HG03457 (cell line): Measurements from ENCODE around the gene PRR14.

Experiments used
- ATAC-seq: cut with Tn5 transposase; IDR thresholded peaks from one replicate; pipeline ENCODE4 v1.9.1; 2021; ENCODE audit warnings: moderate number of reproducible peaks; ENCODE audit not compliant: unreplicated experiment

Gene PRR14

DNA sequence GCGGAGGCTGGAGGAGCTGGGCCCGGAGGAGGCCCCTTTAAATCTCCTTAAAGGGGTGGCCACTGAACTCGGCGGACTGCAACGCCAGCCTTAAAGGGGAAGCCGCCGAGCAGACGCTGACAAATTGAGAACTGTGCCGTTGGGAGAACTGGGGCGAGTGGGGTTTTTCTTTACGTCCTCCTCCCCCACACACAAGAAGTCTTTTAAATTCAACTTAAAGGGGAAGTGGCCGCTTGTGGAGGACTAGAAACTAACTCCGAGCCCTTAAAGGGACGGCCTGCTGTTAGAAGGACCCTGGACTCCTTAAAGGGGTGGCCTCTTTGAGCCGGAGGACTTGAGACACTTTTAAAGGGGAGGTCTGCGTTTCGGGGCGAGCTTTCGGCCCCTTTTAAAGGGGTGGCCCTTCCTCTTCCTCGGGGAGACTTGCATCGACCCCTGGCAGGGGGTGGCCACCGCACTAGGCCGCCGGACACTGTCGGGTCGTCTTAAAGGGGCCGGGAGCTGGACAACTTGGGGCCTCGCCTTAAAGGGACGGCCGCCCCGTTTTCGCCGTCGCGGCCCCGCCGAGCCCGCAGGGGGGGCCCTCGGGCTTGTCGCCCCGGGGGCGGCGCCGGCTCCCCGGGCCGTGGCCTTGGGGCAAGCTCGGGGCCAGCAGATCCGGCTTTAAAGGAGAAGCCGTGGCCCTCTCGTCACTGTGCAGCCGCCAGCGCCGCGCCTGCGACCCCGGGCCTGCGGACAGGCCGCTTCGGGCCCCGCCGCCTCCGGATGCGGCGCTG is 8.2 kb downstream of the PRR14 start:
- peak; percentile 39 for ATAC-seq

DNA sequence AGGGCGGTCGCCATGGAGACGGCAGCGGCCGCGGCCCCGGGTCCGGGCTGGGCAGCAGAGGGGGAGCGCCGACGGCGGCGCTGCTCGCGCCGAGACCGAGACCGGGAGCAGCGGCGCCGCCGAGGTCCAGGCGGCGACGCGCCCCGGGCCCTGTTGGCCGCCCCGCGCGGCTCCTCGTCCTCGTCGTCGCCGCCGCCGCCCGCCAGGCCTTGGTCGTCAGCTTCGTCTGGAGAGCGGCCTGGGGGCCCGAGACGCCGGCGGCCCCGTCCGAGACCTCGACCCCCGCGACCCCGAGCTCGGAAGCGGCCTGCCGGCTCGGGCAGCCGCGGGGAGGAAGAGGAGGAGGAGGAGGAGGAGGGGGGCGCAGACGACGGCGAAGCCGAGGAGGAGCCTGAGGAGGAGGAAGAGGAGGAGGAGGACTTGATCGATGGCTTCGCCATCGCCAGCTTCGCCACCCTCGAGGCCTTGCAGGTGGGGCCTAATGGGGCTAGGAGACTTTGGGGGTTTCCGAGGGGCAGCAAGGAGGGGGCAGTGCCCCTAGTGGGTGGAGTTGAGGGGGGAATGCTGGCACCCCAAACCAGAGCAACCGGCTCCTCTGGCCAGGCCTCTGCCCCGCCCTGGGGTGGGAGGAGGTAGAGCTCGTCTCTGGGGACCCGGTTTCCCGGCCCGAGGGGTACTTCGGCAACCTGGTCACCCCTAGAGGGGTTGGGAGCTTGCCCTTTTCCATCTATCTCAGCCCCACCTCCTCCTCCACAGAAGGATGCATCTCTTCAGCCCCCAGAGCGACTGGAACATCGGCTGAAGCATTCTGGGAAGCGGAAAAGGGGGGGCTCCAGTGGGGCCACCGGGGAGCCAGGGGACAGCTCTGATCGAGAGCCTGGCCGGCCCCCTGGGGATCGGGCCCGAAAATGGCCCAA is 9.0 kb downstream of the PRR14 start:
- ATAC-seq, result no peak

DNA sequence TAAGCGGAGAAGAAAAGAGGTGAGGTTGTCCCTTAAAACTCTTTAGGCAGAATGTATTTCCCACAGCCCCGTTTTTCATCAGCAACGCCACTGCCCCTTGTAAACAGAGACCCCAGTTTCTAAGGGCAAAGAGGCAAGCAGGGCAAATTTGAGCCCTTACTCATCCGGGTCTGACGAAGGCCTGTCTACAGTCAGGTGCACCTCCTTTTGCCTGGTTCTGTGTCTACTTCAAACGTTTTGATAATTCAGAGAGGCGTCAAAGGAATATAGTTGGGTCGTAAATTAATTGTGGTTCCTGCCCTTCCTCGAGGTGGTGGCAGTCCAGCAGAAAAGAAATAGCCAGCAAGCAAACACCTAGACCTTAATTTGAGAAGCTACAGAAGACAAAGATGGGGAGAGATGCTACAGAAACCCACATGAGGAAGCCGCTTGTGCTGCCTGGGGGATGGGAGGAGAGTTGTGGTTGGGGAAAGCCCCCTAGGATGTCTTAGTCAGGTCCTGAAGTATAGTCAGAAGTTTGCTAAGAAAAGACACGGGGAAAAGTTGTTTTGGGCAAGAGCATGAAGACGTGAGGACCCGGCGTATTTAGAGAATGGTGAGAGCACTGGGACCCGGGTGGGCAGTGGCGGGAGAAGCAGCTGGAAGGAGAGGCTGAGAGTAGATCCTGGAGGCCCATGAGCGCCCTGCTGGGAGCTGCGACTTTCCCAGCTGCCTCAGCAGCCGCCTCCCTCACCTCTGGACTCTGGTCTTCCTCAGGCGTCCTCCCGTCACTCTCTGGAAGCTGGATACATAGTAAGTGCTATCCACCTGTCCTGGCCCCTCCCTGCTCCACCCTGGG is 9.9 kb downstream of the PRR14 start:
- ATAC-seq, result no peak

DNA sequence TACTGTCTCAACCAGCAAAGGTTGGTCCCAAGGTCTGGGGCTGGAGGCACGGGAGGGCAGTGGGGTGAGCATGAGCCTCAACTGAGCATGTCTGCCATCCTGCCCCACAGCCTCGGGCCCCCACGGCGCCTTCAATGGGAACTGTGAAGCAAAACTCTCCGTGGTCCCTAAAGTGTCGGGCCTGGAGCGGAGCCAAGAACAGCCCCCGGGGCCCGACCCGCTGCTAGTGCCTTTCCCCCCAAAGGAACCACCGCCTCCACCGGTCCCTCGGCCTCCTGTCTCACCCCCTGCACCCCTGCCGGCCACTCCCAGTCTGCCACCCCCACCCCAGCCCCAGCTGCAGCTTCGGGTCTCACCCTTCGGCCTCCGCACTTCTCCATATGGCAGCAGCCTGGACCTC is 11.7 kb downstream of the PRR14 start:
- ATAC-seq, result no peak

DNA sequence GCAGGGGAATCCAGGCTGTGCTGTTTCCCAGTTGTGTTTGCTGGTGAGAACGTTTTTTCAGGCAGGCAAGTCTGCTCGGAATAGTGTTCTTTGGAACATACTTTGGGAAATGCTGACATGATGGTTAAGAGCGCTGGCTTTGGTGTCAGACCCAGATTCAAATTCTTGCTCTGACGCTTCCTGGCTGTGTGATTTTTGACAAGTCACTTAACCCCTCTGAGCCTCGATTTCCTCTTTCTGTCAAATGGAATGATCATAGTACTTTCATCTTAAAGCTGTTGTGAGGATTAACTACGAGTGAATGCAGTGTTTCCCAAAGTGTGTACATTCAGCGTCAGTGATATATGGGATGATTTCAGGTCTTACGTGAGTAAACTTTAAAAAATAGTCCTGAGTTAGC is 12.3 kb downstream of the PRR14 start:
- ATAC-seq, result no peak

DNA sequence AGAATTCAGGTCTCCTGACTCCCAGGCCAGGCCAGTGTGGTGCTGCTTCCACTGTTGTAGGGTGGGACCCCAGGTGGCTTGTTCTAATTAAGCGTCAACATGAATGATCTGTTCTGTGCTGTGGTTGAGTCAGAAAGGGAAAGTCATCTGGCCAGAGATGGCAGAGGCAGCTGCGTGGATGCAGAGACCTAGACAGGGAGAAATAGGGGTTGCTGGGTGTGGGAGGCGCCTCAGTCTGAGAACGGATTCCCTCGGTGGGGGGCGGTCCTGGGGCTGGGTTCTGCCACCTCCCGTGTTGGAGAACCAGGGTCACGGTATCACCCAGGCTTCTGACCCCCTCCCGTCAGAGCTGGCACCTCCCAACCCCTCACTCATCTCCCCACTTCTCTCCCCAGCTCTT is 13.1 kb downstream of the PRR14 start:
- ATAC-seq, result no peak

DNA sequence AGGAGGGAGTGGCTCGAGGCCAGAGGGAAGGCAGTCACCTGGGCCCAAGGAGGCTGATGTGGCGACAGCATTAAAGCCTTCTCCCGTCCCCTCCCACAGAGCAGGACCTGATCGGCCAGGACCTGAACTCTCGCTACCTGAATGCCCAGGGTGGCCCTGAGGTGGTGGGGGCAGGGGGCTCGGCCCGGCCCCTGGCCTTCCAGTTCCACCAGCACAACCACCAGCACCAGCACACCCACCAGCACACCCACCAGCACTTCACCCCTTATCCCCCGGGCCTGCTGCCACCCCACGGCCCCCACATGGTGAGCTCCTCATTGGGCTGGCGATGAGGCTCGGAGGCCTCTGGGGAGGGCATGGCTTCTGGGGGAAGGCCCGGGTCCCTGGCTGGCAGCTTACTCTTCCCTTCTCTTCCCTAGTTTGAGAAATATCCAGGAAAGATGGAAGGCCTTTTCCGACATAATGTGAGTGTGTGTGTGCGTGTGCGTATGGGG is 13.9 kb downstream of the PRR14 start:
- no peak for ATAC-seq

DNA sequence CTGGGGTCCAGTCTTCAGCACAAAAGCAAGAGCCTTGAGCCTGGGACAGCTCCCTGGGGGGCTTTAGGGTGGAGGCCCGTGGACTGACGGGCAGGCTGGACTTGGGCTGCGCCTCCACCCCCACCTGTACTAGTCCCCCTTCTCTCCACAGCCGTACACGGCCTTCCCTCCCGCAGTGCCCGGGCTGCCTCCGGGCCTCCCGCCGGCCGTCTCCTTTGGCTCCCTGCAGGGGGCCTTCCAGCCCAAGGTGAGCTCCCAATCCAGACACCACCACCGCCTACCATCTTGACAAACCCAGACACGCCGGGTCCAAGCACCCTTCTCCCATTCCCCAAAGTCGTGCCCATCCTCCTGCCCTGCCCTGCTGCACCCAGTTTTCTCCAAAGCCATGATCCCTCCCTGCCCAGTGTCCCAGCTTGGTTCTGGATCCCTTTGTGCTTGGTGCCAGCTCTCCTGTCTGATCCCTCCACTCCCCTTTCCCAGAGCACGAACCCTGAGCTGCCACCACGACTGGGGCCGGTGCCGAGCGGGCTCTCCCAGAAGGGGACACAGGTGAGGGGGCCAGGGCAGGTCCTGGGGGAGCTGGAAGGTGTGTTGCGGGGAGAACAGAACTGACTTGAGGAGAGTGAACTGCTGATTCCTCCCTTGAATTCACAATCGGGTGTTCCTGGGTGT is 14.5 kb downstream of the PRR14 start:
- no peak for ATAC-seq

DNA sequence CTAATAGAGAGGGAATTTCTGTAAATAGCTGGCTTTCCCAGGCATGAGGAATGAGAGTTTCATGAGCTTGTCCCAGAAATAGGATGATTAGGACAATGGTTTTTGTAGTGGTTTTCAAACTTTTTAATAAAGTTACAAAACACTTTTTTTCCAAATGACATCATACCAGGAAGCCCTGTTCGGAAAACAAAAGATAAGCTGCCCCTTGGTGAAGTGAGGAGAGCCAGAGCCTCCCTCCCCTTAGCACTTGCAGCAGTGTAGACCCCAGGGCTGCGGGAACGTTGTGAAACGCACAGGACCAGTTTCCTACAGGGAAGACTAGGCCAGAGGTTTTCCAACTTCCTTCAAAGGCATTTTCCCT is 15.1 kb downstream of the PRR14 start:
- no peak for ATAC-seq

DNA sequence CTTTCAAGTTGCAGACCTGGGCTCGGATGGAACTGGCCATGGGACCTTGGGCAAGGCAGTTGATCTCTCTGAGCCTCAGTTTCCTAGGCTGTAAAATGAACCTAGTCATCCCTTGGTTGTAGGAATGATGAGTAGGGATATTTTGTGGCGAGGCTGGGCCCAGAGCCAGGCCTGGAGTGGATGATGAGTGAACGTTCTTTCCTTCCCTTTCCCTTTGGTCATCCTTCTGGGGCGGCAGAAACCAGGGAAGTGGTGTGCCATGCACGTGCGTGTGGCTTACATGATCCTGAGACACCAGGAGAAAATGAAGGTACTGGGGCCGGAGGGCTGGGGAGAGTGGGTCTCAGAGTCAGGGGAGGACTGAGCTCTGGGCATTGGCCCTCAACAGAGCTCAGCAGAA is 15.9 kb downstream of the PRR14 start:
- ATAC-seq, result no peak

DNA sequence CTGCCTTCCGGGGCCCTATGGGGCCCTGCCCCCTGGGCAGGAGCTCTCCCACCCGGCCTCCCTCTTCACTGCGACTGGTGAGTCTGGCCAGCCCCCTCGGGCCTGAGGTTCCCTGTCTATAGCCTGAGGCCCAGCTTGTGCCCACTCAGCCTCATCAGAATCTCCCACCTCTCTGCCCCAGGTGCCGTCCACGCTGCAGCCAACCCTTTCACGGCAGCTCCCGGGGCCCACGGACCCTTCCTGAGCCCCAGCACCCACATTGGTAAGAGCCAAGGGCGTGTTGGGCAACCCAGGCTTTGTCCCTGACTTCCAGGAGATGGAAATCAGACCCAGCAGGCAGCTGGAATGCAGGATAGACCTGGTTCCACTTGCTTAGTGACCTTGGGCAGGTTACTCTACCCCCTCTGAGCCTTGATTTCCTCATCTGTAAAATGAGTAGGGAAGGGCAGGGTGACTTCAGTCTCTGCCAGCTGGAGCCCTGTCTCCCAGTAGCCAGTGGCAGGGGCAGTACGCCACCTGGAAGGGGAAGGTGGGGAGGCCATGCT is 16.7 kb downstream of the PRR14 start:
- ATAC-seq, result no peak

DNA sequence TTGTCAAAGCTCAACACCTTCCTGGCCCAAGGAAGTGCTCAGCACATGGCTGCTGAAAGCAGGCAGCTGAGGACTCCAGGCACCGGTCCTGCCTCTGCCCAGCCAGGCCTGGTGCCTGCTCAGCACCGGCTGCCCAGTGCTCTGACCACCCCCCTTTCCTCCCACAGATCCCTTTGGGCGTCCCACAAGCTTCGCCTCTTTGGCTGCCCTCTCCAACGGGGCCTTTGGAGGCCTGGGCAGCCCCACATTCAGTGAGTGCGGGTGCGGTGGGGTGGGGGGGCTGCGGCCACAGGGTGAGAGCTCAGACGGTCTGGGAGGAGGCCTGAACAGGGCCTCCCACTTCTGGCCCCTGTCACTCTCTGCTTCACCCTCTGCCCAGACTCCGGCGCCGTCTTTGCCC is 17.6 kb downstream of the PRR14 start:
- no peak for ATAC-seq

DNA sequence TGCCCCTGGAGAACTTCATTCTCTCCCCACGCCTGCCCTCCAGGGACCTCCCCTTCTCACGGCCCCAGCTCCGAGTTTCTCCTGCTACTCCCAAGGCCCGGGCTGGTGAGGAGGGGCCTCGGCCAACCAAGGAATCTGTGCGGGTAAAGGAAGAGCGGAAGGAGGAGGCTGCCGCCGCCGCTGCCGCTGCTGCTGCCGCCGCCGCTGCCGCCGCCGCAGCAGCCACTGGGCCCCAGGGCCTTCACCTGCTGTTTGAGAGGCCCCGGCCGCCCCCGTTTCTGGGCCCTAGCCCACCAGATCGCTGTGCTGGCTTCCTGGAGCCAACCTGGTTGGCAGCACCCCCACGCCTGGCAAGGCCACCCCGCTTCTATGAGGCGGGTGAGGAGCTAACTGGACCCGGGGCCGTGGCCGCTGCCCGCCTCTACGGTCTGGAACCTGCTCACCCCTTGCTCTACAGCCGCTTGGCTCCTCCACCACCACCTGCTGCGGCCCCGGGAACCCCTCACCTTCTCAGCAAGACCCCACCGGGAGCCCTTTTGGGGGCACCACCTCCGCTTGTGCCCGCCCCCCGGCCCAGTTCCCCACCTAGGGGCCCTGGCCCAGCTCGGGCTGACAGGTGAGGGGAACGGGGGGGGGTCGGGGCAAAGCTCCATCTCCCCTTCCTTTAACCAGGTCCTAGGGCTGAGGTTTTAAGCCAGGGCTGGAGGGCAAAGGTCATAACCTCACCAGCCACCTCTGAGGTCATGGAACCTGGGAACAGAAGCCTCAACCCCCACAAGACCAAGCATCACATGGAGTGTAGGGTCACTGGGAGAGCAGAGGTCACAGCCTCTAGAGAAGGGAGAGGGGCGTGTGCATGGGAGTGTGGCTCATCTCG is 18.5 kb downstream of the PRR14 start:
- ATAC-seq, result no peak

DNA sequence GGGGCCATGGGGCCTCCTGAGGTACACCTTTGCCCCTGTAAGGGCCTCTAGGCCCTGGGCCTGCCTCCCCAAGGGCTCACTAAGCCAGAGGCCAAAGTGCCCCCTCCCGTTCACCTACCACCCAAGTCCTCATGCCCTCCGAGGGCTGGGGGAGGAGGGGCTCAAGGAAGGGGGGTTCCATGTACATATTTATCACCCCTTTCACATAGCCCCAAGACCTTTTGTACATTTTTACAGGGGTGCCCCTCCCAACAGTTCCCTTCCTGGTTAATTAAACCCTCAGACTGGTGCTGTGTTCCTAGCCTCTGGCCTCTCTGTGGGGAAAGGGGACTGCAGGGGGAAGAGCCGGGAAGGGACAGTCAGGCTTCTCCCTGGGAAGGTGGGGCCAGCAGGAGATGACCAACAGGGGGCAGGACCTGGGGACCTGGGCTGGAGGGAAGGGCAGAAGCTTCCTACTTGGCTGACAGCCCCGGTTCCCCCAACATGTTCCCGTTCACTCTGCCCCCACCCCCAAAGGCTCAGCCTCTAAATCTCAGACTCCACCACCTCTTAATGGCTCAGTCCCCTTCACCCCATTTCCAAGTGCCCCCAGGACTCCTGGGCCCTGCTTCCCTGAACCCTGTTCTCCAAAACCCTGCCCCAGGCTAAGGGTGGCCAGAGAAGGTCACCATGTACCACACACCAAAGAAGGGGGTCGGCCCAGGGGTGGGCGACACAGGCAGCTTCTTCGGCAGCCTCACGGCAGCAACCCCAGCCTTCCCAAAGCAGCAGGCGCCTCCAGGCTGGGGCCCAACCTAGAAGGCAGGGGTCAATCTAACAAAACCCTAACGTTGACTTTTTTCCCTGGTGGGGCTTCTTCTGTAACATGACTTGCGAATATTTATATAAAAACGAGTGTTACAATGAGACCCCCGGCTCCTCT is 19.4 kb downstream of the PRR14 start:
- no peak for ATAC-seq

DNA sequence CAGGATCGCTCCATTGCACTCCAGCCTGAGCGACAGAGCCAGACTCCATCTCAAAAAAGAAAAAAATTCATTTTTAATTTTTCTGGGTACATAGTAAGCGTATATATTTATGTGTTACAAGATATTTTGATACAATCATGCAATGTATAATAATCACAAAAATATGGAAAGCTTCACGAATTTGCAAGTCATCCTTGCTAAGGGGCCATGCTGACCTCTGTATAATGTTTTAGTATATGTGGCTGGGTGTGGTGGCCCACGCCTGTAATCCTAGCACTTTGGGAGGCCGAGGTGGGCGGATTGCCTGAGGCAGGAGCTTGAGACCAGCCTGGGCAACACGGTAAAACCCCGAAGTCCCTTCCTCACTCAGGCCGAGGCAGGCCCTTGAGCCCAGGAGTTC is 24.4 kb downstream of the PRR14 start:
- no peak for ATAC-seq

DNA sequence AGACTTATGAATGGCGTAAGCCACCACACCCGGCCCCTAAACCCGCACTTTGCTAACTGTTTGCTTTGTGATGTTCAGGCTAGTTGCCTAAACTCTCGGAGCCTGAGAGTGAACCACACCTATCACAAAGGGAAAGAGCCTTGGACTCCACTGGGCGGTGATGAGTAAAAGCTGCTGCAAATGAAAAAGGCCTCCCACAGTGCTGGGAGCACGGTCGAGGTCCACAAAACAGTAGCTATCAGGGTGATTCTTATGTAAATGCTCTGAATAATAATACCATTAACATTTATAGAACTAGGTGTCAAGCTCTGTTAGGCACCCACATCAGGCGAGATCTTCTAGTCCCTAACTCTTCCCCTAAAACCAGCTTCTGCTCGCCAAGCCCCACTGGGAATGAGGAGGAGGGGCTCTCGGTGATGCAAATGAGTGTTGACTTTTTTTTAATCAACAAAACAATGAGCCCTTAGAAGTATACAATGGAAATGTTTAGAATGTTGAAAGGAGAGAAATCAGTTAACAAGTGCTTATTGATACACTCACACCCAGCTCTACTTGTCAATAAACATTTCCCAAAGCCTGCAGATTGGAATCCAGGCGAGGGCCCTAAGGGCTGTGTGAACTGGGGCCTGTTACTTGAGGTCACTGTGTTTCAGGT is 27.3 kb downstream of the PRR14 start:
- ATAC-seq, result no peak

DNA sequence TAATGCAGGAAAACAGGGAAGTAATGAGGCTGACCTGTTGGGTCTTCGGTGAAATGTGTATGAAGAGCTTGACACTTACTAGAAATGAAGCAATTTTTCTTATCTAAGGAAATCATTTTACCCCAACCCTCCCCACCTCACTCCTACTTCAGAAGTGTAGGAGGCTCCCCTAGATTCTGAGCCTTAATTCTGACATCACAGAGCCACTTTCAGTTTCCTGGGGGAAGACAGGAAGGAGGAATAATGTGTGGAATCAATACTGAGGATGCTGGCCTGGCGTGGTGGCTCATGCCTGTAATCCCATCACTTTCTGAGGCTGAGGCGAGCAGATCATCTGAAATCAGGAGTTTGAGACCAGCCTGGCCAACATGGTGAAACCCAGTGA is 27.8 kb downstream of the PRR14 start:
- no peak for ATAC-seq

DNA sequence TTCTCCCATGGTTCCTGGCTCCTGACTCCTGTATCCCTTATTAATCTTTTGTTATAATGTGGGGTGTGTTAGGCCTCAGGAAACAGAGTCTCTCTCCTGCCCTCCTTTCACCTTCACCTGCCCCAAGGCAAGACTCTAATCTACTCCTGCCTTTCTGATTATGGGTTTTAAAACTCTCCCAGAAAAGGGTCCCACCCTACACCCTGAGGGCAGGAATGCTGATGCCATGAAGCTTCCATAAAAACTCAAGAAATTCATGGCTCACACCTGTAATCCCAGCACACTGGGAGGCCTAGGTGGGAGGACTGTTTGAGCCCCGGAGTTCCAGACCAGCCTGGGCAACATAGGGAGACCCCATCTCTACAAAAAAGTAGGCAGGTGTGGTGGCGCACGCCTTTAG is 29.6 kb downstream of the PRR14 start:
- no peak for ATAC-seq
